H1 (cell line): ENCODE results near the gene RASGEF1C. TPM values are rescaled to one million over a fixed set of nuclear protein-coding genes. Genes with fewer than 3 reads are reported as not detected.

ENCODE experiments used
- CTCF ChIA-PET: fragments of 300-600 bp; sonication (Branson Sonifier 250); formaldehyde crosslinking; loops from one replicate; lab custom pipeline; 2021; ENCODE audit not compliant: partially characterized antibody; lab: Charles Lee
- POLR2A ChIA-PET: fragments of 300-600 bp; sonication (Branson Sonifier 250); formaldehyde crosslinking; loops from one replicate; lab custom pipeline; 2021; ENCODE audit warnings: inconsistent platforms; ENCODE audit not compliant: partially characterized antibody; lab: Charles Lee
- DNase-seq, 2 experiments: peaks; one replicate each; pipeline versions ENCODE4 v3.0.0 to v3.0.0-alpha.2; 2010 to 2022; ENCODE audit warnings: low spot score in 2 of 2, low read depth in 1 of 2, mixed read lengths in 1 of 2
- FAIRE-seq: peaks from 2 replicates; lab custom pipeline; 2011; peaks lifted over from hg19 to GRCh38; lab: Jason Lieb, UNC
- H2AFZ ChIP-seq: 2 replicates; pipeline ENCODE4 v1.8.1; 2012; ENCODE audit warnings: low read length, inconsistent platforms
- H2AK5ac ChIP-seq: 2 replicates; pipeline ENCODE4 v1.6.1; 2013; ENCODE audit warnings: low read depth, low read length
- H2BK120ac ChIP-seq: replicated peaks from 2 replicates; pipeline ENCODE3; 2013; ENCODE audit warnings: low read depth, low read length, inconsistent platforms
- H2BK12ac ChIP-seq: 2 replicates; pipeline ENCODE4 v1.6.1; 2013; ENCODE audit warnings: low read depth, low read length
- H2BK15ac ChIP-seq: 2 replicates; pipeline ENCODE4 v1.6.1; 2013; ENCODE audit warnings: low read length
- H2BK20ac ChIP-seq: 2 replicates; pipeline ENCODE4 v1.6.1; 2013; ENCODE audit warnings: low read length
- H2BK5ac ChIP-seq: 2 replicates; pipeline ENCODE4 v1.6.1; 2013; ENCODE audit warnings: low read depth, low read length
- H3K14ac ChIP-seq: 2 replicates; pipeline ENCODE4 v1.6.1; 2013; ENCODE audit warnings: inconsistent platforms; ENCODE audit not compliant: insufficient read length
- H3K18ac ChIP-seq: 2 replicates; pipeline ENCODE4 v1.6.1; 2013; ENCODE audit warnings: low read length; ENCODE audit errors: extremely low read depth
- H3K23ac ChIP-seq: 2 replicates; pipeline ENCODE4 v1.6.1; 2013; ENCODE audit warnings: inconsistent platforms; ENCODE audit not compliant: insufficient read length
- H3K23me2 ChIP-seq: 2 replicates; pipeline ENCODE4 v1.6.1; 2013; ENCODE audit warnings: low read depth, low read length
- H3K27ac ChIP-seq: 2 replicates; pipeline ENCODE4 v1.6.1; 2011; ENCODE audit warnings: low read depth, low read length, inconsistent platforms
- H3K27me3 ChIP-seq, 4 experiments: replicated peaks in 1 of 4; 1 replicate in 1 of 4; 2 replicates in 3 of 4; pipeline versions ENCODE4 v1.6.1 to v1.8.1; 2011 to 2013; ENCODE audit warnings: low read length in 3 of 4, mild to moderate bottlenecking in 3 of 4, inconsistent platforms in 2 of 4, mixed read lengths in 2 of 4, moderate library complexity in 1 of 4; ENCODE audit not compliant: control insufficient read depth in 3 of 4, insufficient read depth in 3 of 4; ENCODE audit errors: extremely low read depth in 1 of 4
- H3K36me3 ChIP-seq, 4 experiments: 2 replicates each; pipeline versions ENCODE4 v1.6.1 to v1.8.1; 2011 to 2013; ENCODE audit warnings: mild to moderate bottlenecking in 4 of 4, low read length in 3 of 4, moderate library complexity in 2 of 4, control low read depth in 1 of 4, inconsistent platforms in 1 of 4; ENCODE audit not compliant: insufficient read depth in 4 of 4, control insufficient read depth in 2 of 4
- H3K4ac ChIP-seq: replicated peaks from 2 replicates; pipeline ENCODE3; 2013; ENCODE audit warnings: low read length, low read depth, mixed read lengths, inconsistent platforms; ENCODE audit not compliant: insufficient read length
- H3K4me1 ChIP-seq, 4 experiments: replicated peaks in 1 of 4; 1 replicate in 1 of 4; 2 replicates in 3 of 4; pipeline versions ENCODE4 v1.6.1 to v1.8.1; 2011 to 2013; ENCODE audit warnings: low read length in 3 of 4, inconsistent platforms in 2 of 4, mixed read lengths in 1 of 4; ENCODE audit not compliant: insufficient read depth in 4 of 4, control insufficient read depth in 3 of 4
- H3K4me2 ChIP-seq, 2 experiments: 2 replicates each; pipeline versions ENCODE4 v1.6.1 to v1.8.1; 2011 to 2013; ENCODE audit warnings: low read depth in 2 of 2, low read length in 2 of 2, control low read depth in 1 of 2, inconsistent platforms in 1 of 2, mild to moderate bottlenecking in 1 of 2; ENCODE audit not compliant: insufficient read depth in 1 of 2
- H3K4me3 ChIP-seq, 4 experiments: fragments of 200-600, 300-600 bp in 1 of 4; sonication (generic), shearing (Covaris generic), sonication (Bioruptor Twin) in 1 of 4; 2 replicates each; pipeline versions ENCODE4 v1.5.1 to v1.8.1; 2011 to 2016; ENCODE audit warnings: low read length in 4 of 4, low read depth in 3 of 4, control low read depth in 2 of 4, inconsistent platforms in 2 of 4, mild to moderate bottlenecking in 2 of 4, mixed read lengths in 1 of 4, moderate library complexity in 1 of 4; ENCODE audit not compliant: insufficient read depth in 2 of 4; ENCODE audit errors: extremely low read depth in 1 of 4
- H3K56ac ChIP-seq: replicated peaks from 2 replicates; pipeline ENCODE3; 2013; ENCODE audit warnings: low read depth, mild to moderate bottlenecking, mixed read lengths, low read length, inconsistent platforms; ENCODE audit not compliant: insufficient read length
- H3K79me1 ChIP-seq: 2 replicates; pipeline ENCODE4 v1.6.1; 2013; ENCODE audit warnings: low read depth, low read length, control low read depth
- H3K79me2 ChIP-seq, 2 experiments: 2 replicates each; pipeline versions ENCODE4 v1.6.1 to v1.8.1; 2012 to 2013; ENCODE audit warnings: low read length in 2 of 2, mild to moderate bottlenecking in 2 of 2, inconsistent platforms in 1 of 2; ENCODE audit not compliant: insufficient read depth in 2 of 2, control insufficient read depth in 1 of 2
- H3K9ac ChIP-seq, 4 experiments: replicated peaks in 1 of 4; 1 replicate in 1 of 4; 2 replicates in 3 of 4; pipeline versions ENCODE4 v1.6.1 to v1.8.1; 2011 to 2013; ENCODE audit warnings: low read depth in 3 of 4, low read length in 3 of 4, control low read depth in 2 of 4, mild to moderate bottlenecking in 2 of 4, moderate library complexity in 2 of 4, inconsistent platforms in 1 of 4; ENCODE audit errors: extremely low read depth in 1 of 4
- H3K9me3 ChIP-seq, 2 experiments: 2 replicates each; pipeline versions ENCODE4 v1.6.1 to v1.8.1; 2012 to 2013; ENCODE audit warnings: mild to moderate bottlenecking in 2 of 2, moderate library complexity in 2 of 2, control low read depth in 1 of 2, inconsistent platforms in 1 of 2, low read depth in 1 of 2, low read length in 1 of 2, mixed read lengths in 1 of 2; ENCODE audit not compliant: insufficient read depth in 2 of 2
- H4K20me1 ChIP-seq, 2 experiments: replicated peaks in 1 of 2; 2 replicates each; pipeline versions ENCODE3 to v1.8.1; 2011 to 2013; ENCODE audit warnings: inconsistent platforms in 2 of 2, low read length in 2 of 2, mild to moderate bottlenecking in 1 of 2; ENCODE audit not compliant: insufficient read depth in 2 of 2, control insufficient read depth in 1 of 2
- H4K5ac ChIP-seq: 2 replicates; pipeline ENCODE4 v1.6.1; 2013; ENCODE audit warnings: low read length, low read depth, mixed read lengths, inconsistent platforms; ENCODE audit not compliant: insufficient read length
- H4K8ac ChIP-seq: 2 replicates; pipeline ENCODE4 v1.8.0; 2013; ENCODE audit warnings: mild to moderate bottlenecking, moderate library complexity, low read length, inconsistent platforms; ENCODE audit not compliant: insufficient read depth; ENCODE audit errors: extremely low read depth
- H4K91ac ChIP-seq: replicated peaks from 2 replicates; pipeline ENCODE3; 2013; ENCODE audit warnings: low read length, mixed read lengths, inconsistent platforms; ENCODE audit not compliant: insufficient read length
- ASH2L ChIP-seq: fragments of 200-600, 300-600 bp; sonication (generic); IDR thresholded peaks from one replicate; pipeline ENCODE4 v1.7.1; 2017; ENCODE audit warnings: low read length
- BACH1 ChIP-seq: IDR thresholded peaks from 2 replicates; pipeline ENCODE4 v1.6.1; 2012; ENCODE audit warnings: low read length, improper control_type of control experiment
- BRCA1 ChIP-seq: IDR thresholded peaks from 2 replicates; pipeline ENCODE4 v1.6.1; 2012; ENCODE audit warnings: low read depth, low read length, improper control_type of control experiment
- CBX8 ChIP-seq: fragments of 300-800, 300-1000 bp; sonication (generic); IDR thresholded peaks from 2 replicates; pipeline ENCODE4 v1.7.1; 2016; ENCODE audit warnings: low read depth, low read length, borderline replicate concordance
- KDM4A ChIP-seq: IDR thresholded peaks from one replicate; pipeline ENCODE4 v1.7.1; 2012; ENCODE audit warnings: low read depth, mild to moderate bottlenecking, moderate library complexity, low read length, inconsistent platforms; ENCODE audit not compliant: severe bottlenecking
- PHF8 ChIP-seq: fragments of 200-600 bp; sonication (generic); conservative IDR thresholded peaks from 2 replicates; pipeline ENCODE4 v1.7.1; 2012; ENCODE audit warnings: low read depth, mild to moderate bottlenecking, inconsistent platforms, low read length, moderate library complexity
- RBBP5 ChIP-seq: IDR thresholded peaks from 2 replicates; pipeline ENCODE4 v1.7.1; 2012; ENCODE audit warnings: low read depth, mild to moderate bottlenecking, inconsistent platforms, low read length, moderate library complexity, borderline replicate concordance
- RNF2 ChIP-seq: fragments of 200-900, 300-1000 bp; sonication (generic); IDR thresholded peaks from 2 replicates; pipeline ENCODE4 v1.7.1; 2016; ENCODE audit warnings: borderline replicate concordance, low read depth, mild to moderate bottlenecking, antibody characterized with exemption, low read length; ENCODE audit not compliant: poor library complexity, severe bottlenecking; ENCODE audit errors: missing control alignments
- TEAD4 ChIP-seq: IDR thresholded peaks from 2 replicates; pipeline ENCODE4 v1.6.1; 2012; ENCODE audit warnings: low read depth, low read length, inconsistent platforms, mixed read lengths
- WGBS, 2 experiments: shearing (Covaris generic) in 1 of 2; methylation state at CpG; one replicate each; pipeline versions ENCODE4 v1.1.6 to v1.1.7; 2013 to 2015; ENCODE audit warnings: low lambda C conversion rate in 2 of 2, mixed read lengths in 2 of 2, inconsistent platforms in 1 of 2, low coverage in 1 of 2, missing lambda C conversion rate in 1 of 2; ENCODE audit not compliant: insufficient replicate concordance in 2 of 2, insufficient coverage in 1 of 2, insufficient read length in 1 of 2; ENCODE audit errors: extremely low coverage in 1 of 2, missing lambda C conversion rate in 1 of 2; 5-methylcytosine and 5-hydroxymethylcytosine counted together
- polyA plus RNA-seq, 7 experiments: library from polyadenylated mRNA; depleted of rRNA in 3 of 7; stranded (reverse) in 5 of 7; unstranded in 2 of 7; fragments of >200 nt in 5 of 7; fragments of 200-250 nt in 2 of 7; gene quantifications; 1 replicate in 5 of 7; 2 replicates in 1 of 7; 4 replicates in 1 of 7; pipeline versions ENCODE4 v1.2.1 to v1.2.3, GENCODE V29; 2011 to 2013; ENCODE audit warnings: missing spikeins in 2 of 7, mixed read lengths in 2 of 7
- total RNA-seq: library from RNA; stranded (reverse); fragmentation: NEBNext Ultra II Directional; extraction: Animal tissue kit (Norgen Biotek cat#: 25700); gene quantifications from 2 replicates; pipeline ENCODE4 v1.2.1, GENCODE V29; 2021
- TF ChIP-seq, protein P1 (sequence below): IDR thresholded peaks from 2 replicates; pipeline ENCODE4 v1.6.1; 2012; ENCODE audit warnings: inconsistent platforms

RASGEF1C gene
- total and polyA plus RNA-seq, 2 of the 8 experiments (the other 6 are each of a cell fraction or from before 2014, with no cell fraction given), result 0.26 to 0.61 TPM

DNA sequence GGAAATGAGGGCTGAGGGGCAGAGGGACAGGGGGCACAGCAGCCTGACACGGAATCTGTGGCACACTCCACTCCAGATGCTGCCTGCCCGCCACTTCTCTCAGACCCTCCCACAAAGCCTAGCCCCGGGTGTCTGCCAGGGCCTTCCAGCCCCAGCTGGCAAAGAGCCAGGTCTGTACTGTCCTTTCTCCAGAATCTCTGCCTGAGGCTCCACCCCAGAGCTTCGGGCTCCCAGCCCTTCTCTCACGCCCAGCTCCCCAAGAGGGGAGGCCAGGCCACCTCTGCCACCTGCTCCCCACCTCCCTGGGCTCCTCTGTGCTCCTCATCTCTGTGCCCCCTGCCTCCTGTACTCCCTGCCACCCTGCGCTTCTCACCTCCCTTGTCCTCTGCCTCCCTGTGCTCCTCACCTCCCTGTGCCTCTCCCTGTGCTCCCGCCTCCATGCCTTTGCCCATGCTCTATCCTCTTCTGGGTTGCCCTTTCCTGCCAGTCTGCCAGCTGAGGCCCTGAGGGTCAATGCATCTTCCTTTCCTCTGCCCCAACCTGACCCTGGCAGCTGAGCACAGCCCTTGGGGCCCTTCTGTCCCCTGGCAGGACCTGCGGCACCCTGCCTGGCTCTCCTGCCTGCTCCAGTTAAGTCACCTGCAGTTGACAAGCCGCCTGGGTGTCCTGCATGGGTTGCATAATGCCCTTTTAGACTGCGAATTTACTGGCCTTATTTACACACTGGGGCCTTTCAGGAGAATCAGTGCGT is 36.4 kb downstream of the RASGEF1C start:
- Histone ChIP-seq H3K9ac (no peak overlapping the region), H3K23me2 (no peaks in the 10 kb centered on the region), H3K18ac (no peak overlapping the region), H2AFZ (no peak overlapping the region), H3K9me3 (no peaks in the 10 kb centered on the region), H3K27me3 (no peaks in the 10 kb centered on the region), H3K4me3 (no peak overlapping the region), H4K91ac (no peak overlapping the region), H3K79me1 (no peaks in the 10 kb centered on the region), H3K4me2 (no peak overlapping the region), H3K36me3 (no peaks in the 10 kb centered on the region), H4K20me1 (no peaks in the 10 kb centered on the region), H2BK12ac (no peak overlapping the region), H2BK15ac (no peak overlapping the region), H3K4me1 (peaks cover 0 to 5% (median under 1%) of the 10 kb centered on the region in 4 experiments; a peak in 1 of 7 replicates), H2BK20ac (no peak overlapping the region), H3K14ac (no peak overlapping the region), H2BK120ac (no peak overlapping the region), H2AK5ac (no peak overlapping the region), H2BK5ac (no peak overlapping the region), H3K56ac (no peak overlapping the region), H4K8ac (peak overlapping the region; percentile 35; the same call in 1 of the 2 replicates), H3K79me2 (no peaks in the 10 kb centered on the region), H3K27ac (no peak overlapping the region), H3K4ac (no peak overlapping the region), H4K5ac (no peak overlapping the region), H3K23ac (no peak overlapping the region)
- whole genome bisulfite sequencing, 2 experiments, result 86% methylated on average over 10 of the region's 11 CpGs; no CpG with 5 or more reads in 1 of the 2 experiments
- no peak for DNase-seq
- TF ChIP-seq BRCA1 (no peak), RBBP5 (no peak), ASH2L (no peak), CBX8 (no peak), RNF2 (no peak), TEAD4 (no peak), BACH1 (no peak), PHF8 (no peak), KDM4A (no peak)
- TF ChIP-seq, protein P1, sequence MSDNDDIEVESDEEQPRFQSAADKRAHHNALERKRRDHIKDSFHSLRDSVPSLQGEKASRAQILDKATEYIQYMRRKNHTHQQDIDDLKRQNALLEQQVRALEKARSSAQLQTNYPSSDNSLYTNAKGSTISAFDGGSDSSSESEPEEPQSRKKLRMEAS, result no peak
- no peak for FAIRE-seq
- CTCF ChIA-PET, result interaction anchor here (0.6 to 1.2 kb wide), 2 partner anchors 29 to 317 kb away, joined by 3 to 4 read pairs; no protein-coding TSS in a partner anchor
- POLR2A ChIA-PET, result no interaction called here
